HTR-8/SVneo (cell line): Measurements from ENCODE around the gene TRIM71.
A peak's percentile ranks its signal among the peaks of the same experiment; 100 is the strongest.
"Not testable (repeated sequence)": the region's sequence is repeated elsewhere in the genome, so short reads cannot be mapped to it uniquely, and the experiment has no call there.

Experiments
- DNase-seq: peaks from one replicate; pipeline ENCODE4 v3.0.0; 2011; ENCODE audit warnings: low spot score, mixed read lengths; ENCODE audit not compliant: insufficient read length
- FAIRE-seq: peaks from 2 replicates; lab custom pipeline; 2011; peaks lifted over from hg19 to GRCh38; lab: Jason Lieb, UNC

TRIM71 gene

GRCh38 chr3:32885283-32885901 lies 67.6 kb downstream of the TRIM71 start:
- no peak for DNase-seq
- no peak for FAIRE-seq

GRCh38 chr3:32886296-32886695 lies 68.5 kb downstream of the TRIM71 start:
- FAIRE-seq, result no peak

GRCh38 chr3:32886911-32887310 lies 69.1 kb downstream of the TRIM71 start:
- DNase-seq (no peak), FAIRE-seq (no peak)

More at GRCh38 chr3:32886296-32886695, 68.5 kb downstream of the TRIM71 start:
- DNase-seq, result no peak

GRCh38 chr3:32888739-32889138 lies 70.9 kb downstream of the TRIM71 start:
- DNase-seq, result no peak
- no peak for FAIRE-seq

GRCh38 chr3:32890420-32891276 lies 72.9 kb downstream of the TRIM71 start:
- DNase-seq, result no peak
- peak; percentile 69 for FAIRE-seq

GRCh38 chr3:32891365-32891764 lies 73.6 kb downstream of the TRIM71 start:
- DNase-seq (no peak), FAIRE-seq (no peak)

- FAIRE-seq (no peak), DNase-seq (no peak)
Observed at GRCh38 chr3:32892625-32893598, 75.1 kb downstream of the TRIM71 start.

GRCh38 chr3:32894977-32895376 lies 77.2 kb downstream of the TRIM71 start:
- no peak for DNase-seq
- no peak for FAIRE-seq

- DNase-seq (no peak), FAIRE-seq (no peak)
Observed at GRCh38 chr3:32895701-32896100, 77.9 kb downstream of the TRIM71 start.

GRCh38 chr3:32896143-32896542 lies 78.3 kb downstream of the TRIM71 start:
- FAIRE-seq, result no peak

GRCh38 chr3:32897001-32897601 lies 79.3 kb downstream of the TRIM71 start:
- FAIRE-seq (no peak), DNase-seq (no peak)

More at GRCh38 chr3:32896143-32896542, 78.3 kb downstream of the TRIM71 start:
- no peak for DNase-seq

GRCh38 chr3:32897981-32898623 lies 80.3 kb downstream of the TRIM71 start:
- FAIRE-seq (peak; percentile 33), DNase-seq (no peak)

- FAIRE-seq, result no peak
Observed at GRCh38 chr3:32899265-32899664, 81.5 kb downstream of the TRIM71 start.

GRCh38 chr3:32901005-32901932 lies 83.5 kb downstream of the TRIM71 start:
- DNase-seq, result no peak
- FAIRE-seq, result no peak

More at GRCh38 chr3:32899265-32899664, 81.5 kb downstream of the TRIM71 start:
- DNase-seq, result no peak

- not testable (repeated sequence) for DNase-seq, FAIRE-seq
Observed at GRCh38 chr3:32902887-32903371, 85.1 kb downstream of the TRIM71 start.

- no peak for DNase-seq
- FAIRE-seq, result no peak
Observed at GRCh38 chr3:32903953-32904352, 86.2 kb downstream of the TRIM71 start.

- FAIRE-seq (no peak), DNase-seq (no peak)
Observed at GRCh38 chr3:32909999-32910398, 92.2 kb downstream of the TRIM71 start.

GRCh38 chr3:32910954-32911353 lies 93.2 kb downstream of the TRIM71 start:
- DNase-seq, result no peak
- no peak for FAIRE-seq
